NOMO-1 treated with DMSO at 0.1 percent for 48 hours (cell line): ENCODE data around the gene SEMA4D.

Experiments
- DNase-seq: peaks from one replicate; lab custom pipeline; 2025; ENCODE audit not compliant: unreplicated experiment; lab: John Stamatoyannopoulos, UW

The SEMA4D gene

DNA sequence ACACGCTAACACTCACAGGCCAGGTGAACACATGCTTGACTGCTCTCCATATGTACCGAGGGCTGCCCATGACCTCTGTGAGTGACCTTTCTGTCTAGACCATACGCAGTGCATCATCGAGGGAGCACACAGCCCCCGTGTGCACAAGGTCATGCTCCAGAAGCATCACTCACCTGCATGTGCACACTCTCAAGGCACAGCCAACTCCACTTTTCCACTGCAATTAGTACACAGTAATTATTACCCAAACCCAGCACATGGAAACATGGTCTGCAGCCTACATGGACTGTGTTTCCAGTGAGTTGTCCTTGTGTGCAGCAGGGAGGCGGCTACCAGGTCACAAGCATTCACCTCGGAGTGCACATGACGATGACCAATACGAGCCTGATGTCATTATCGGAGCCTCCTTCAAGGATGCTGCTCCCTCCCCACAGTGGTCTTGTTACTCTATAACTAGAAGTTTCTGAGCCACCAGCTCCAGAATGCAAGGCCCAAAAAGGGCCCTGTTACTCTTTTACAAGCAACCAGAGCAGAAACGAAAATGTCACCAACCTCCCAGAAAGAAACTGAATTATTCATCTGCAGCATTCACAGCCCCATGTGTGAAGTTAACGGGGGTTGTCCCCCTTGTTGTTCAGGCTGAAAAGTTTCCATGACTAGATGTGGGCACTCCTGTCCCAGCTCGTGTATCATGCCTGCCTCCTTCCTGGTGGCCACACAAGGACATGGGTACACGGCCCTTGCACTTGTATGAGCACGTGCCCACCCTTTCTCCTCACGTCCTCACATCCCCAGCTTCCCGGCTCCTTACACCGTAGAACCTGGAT is 31.2 kb downstream of the SEMA4D start:
- DNase-seq = no peak

GRCh38 chr9:89465726-89466308 is 32.1 kb downstream of the SEMA4D start:
- no peak for DNase-seq

- DNase-seq = no peak
Measured at GRCh38 chr9:89465001-89465451, 32.9 kb downstream of the SEMA4D start.

DNA sequence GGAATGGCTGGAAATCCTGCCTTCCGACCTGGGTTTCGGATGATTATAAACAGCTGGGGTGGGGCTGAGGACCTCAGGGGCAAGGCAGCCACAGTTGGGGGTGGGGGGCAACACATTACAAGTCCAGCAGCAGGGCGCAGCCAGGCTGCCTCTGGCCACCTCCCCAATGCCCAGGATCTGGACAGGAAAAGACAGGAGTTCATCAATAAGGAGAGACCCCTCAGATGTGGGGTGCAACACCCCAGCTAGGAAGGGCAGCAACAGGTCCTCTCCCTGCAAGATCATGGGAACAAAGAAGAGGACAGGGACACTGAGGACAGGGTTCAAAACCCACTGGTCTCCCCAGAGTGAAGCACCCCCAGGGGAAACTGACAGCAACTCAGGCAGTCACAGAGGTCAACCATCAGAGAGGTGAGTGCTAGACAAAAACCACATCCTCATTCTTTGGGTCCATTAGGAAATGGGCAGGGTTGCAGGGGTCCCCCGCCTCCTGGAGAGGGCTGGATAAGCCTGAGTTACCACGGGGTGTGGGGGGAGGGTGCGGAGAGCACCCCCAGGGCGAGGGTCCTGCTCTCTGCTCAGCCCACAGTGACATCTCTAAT is 33.5 kb downstream of the SEMA4D start:
- DNase-seq = no peak

- no peak for DNase-seq
Measured at GRCh38 chr9:89462817-89463683, 34.9 kb downstream of the SEMA4D start.

DNA sequence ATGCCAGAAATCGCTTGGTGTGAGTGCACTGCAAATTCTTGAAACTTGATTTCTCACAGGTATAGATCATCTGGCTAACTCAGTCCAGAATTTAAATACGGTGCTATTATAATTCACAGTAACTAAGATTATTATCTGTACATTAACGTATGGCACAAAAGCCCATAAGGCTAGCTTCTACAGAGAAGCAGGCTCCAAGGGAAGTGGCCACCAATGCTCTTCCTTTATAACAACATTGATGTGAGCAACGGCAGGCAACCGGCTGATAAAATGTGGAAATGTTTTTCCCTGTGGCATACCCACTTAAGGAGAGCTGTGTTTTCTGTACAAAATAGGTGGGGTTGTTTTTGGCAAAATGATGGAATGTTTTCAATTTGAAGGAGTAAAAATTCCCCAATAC is 35.7 kb downstream of the SEMA4D start:
- no peak for DNase-seq

GRCh38 chr9:89461265-89461664 is 36.6 kb downstream of the SEMA4D start:
- DNase-seq = no peak

DNA sequence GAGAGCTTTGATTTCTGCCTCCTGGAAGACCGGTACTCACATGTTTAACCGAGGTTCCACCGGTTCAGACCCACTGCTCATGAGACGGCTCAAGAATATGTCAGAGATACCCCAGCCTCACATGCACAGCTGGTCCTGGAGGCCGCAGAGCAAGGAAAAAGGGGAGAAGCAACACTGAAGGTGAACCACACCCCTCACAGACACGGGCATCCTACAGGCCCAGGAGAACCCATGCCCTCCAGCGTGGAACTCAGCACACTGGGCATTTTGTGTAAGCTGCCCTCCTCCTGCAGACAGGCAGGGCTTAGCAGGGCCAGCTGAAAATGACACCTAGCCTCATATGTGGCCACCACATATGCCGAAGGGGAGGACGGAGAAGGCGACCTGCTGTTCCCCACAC is 37.4 kb downstream of the SEMA4D start:
- no peak for DNase-seq

GRCh38 chr9:89458768-89459496 is 39.0 kb downstream of the SEMA4D start:
- no peak for DNase-seq

DNA sequence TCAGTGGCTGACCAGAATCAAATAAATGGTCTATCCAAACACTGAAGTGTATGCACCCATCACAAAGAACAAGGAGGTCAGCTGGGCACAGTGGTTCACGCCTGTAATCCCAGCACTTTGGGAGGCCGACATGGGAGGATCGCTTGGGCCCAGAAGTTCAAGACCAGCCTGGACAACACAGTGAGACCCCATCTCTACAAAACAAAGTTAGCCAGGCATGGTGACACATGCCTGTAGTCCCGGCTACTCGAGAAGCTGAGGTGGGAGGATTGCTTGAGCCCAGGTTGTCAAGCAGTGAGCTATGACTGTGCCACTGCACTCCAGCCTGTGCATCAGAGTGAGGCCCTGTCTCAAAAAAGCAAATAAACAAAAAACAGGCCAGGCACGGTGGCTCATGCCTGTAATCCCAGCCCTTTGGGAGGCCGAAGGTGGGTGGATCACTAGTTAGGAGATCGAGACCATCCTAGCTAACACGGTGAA is 40.5 kb downstream of the SEMA4D start:
- no peak for DNase-seq

- no peak for DNase-seq
Measured at GRCh38 chr9:89455356-89455824, 42.5 kb downstream of the SEMA4D start.

- DNase-seq = no peak
Measured at GRCh38 chr9:89454498-89455355, 43.2 kb downstream of the SEMA4D start.

- no peak for DNase-seq
Measured at GRCh38 chr9:89453452-89453851, 44.5 kb downstream of the SEMA4D start.

DNA sequence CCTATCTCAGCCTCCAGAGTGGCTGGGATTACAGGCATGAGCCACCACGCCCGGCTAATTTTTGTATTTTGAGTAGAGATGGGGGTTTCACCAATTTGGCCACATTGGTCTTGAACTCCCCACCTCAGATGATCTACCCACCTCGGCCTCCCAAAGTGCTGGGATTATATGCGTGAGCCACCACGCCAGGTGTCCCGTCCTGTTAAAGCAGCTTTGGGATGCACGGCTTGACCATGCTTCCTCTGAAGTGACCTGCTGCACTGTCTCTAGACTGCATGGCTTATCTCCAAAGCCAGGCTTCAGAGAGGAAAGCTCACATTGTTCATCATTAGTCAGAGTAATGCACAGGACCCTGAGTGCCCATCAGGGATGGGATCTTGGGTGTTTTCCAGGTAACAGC is 45.4 kb downstream of the SEMA4D start:
- no peak for DNase-seq

- DNase-seq = no peak
Measured at GRCh38 chr9:89450213-89450612, 47.7 kb downstream of the SEMA4D start.

GRCh38 chr9:89449261-89449671 is 48.6 kb downstream of the SEMA4D start:
- no peak for DNase-seq

DNA sequence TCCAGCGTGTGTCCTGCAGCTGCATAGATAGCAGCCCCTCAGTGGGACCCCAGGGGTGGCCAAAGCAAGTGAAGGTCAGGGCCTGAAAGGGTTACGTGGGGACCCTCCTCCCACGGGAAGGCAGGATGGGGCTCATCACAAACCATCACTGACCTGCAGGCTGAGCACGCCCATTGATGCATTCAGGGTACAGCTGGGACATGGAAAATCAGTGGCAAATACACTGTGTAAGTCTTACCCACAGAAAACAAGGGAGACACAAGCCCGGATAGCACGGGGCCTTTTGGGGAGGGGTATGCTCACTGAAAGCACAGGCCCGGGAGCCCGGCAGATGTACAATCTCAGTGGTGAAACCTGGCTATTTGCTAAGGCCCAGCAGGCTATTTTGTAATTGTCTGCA is 49.1 kb downstream of the SEMA4D start:
- DNase-seq = no peak

DNA sequence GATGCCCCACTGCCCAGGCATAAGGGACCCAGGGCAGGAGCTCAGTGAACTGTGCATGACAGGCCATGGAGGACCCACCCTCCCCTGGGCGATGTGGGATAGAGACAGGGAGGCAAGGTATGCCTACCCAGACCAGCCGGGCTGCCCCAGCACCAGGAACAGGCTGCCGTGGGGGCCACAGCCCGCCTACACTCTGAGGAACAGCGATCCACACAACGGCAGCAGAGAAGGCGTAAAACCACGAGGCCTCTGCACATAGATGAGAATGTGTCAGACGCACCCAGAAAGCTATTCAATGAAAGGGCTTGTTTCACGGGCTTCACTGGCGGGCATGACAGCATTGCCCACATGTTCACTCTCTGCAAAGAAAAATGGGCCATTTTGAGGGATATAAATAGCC is 49.5 kb downstream of the SEMA4D start:
- no peak for DNase-seq

- no peak for DNase-seq
Measured at GRCh38 chr9:89447416-89447815, 50.5 kb downstream of the SEMA4D start.

DNA sequence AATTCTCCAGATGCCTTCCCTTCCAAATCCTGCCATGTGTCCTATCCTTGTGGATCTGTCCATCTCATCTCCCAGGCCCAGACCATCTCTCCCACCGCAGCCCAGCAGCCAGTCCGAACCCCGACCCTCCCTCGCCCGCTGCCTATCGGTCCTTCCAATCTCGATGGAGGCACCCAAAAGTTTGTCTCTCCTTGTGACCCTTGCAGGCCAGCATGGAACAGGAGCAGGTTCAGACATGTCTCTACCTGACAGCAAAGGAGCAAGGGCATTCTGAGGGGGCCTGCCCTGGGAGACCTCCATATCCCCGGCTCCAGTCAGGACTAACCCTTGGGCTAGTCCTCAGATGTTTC is 51.0 kb downstream of the SEMA4D start:
- DNase-seq = no peak
